ENCODE results near the gene CACNA1H. TPM values are rescaled to one million over a fixed set of nuclear protein-coding genes. Genes with fewer than 3 reads are reported as not detected.
"Not testable (repeated sequence)": the region's sequence is repeated elsewhere in the genome, so short reads cannot be mapped to it uniquely, and the experiment has no call there.

The CACNA1H gene
- total RNA-seq, 1 donor from 2014 or later, result 73.2 TPM

GRCh38 chr16:1245452-1246020 lies 92.6 kb downstream of the CACNA1H start:
- Mint-ChIP-seq H3K4me3 (ENCODE audit: unreplicated experiment) (no peak overlapping the region), H3K9me3 (ENCODE audit: low read depth) (no peaks in the 10 kb centered on the region), H3K4me1 (ENCODE audit: low read depth) (no peaks in the 10 kb centered on the region), H3K27ac (ENCODE audit: unreplicated experiment) (no peak overlapping the region), H3K27me3 (ENCODE audit: low read depth) (peaks cover 18% of the 10 kb centered on the region), H3K36me3 (ENCODE audit: low read depth) (no peaks in the 10 kb centered on the region)
- no peak for DNase-seq (ENCODE audit: low spot score)
- no peak for TF ChIP-seq CTCF (IDR thresholded peaks at IDR 0.05)

GRCh38 chr16:1247903-1248537 lies 95.1 kb downstream of the CACNA1H start:
- H3K27me3 Mint-ChIP-seq (ENCODE audit: low read depth), result peaks cover 20% of the 10 kb centered on the region
- not testable (repeated sequence) for H3K4me3 Mint-ChIP-seq (ENCODE audit: unreplicated experiment); H3K9me3 Mint-ChIP-seq (ENCODE audit: low read depth); H3K27ac Mint-ChIP-seq (ENCODE audit: unreplicated experiment); H3K36me3 Mint-ChIP-seq (ENCODE audit: low read depth); DNase-seq (ENCODE audit: low spot score); H3K4me1 Mint-ChIP-seq (ENCODE audit: low read depth)

- not testable (repeated sequence) for H3K4me3 Mint-ChIP-seq (ENCODE audit: unreplicated experiment); H3K9me3 Mint-ChIP-seq (ENCODE audit: low read depth); DNase-seq (ENCODE audit: low spot score); H3K36me3 Mint-ChIP-seq (ENCODE audit: low read depth); H3K4me1 Mint-ChIP-seq (ENCODE audit: low read depth); H3K27ac Mint-ChIP-seq (ENCODE audit: unreplicated experiment)
- peaks cover 20% of the 10 kb centered on the region for H3K27me3 Mint-ChIP-seq (ENCODE audit: low read depth)
Measured at GRCh38 chr16:1249031-1249755, 96.3 kb downstream of the CACNA1H start.

GRCh38 chr16:1253701-1254364 lies 100.9 kb downstream of the CACNA1H start:
- H3K36me3 Mint-ChIP-seq (ENCODE audit: low read depth); DNase-seq (ENCODE audit: low spot score); H3K27ac Mint-ChIP-seq (ENCODE audit: unreplicated experiment); H3K4me1 Mint-ChIP-seq (ENCODE audit: low read depth); H3K9me3 Mint-ChIP-seq (ENCODE audit: low read depth); H3K4me3 Mint-ChIP-seq (ENCODE audit: unreplicated experiment); H3K27me3 Mint-ChIP-seq (ENCODE audit: low read depth): not testable (repeated sequence)

- not testable (repeated sequence) for H3K4me3 Mint-ChIP-seq (ENCODE audit: unreplicated experiment); H3K9me3 Mint-ChIP-seq (ENCODE audit: low read depth); DNase-seq (ENCODE audit: low spot score); H3K4me1 Mint-ChIP-seq (ENCODE audit: low read depth); H3K27me3 Mint-ChIP-seq (ENCODE audit: low read depth); H3K27ac Mint-ChIP-seq (ENCODE audit: unreplicated experiment); H3K36me3 Mint-ChIP-seq (ENCODE audit: low read depth)
Measured at GRCh38 chr16:1254821-1255220, 101.9 kb downstream of the CACNA1H start.

- not testable (repeated sequence) for H3K4me1 Mint-ChIP-seq (ENCODE audit: low read depth); H3K27ac Mint-ChIP-seq (ENCODE audit: unreplicated experiment); DNase-seq (ENCODE audit: low spot score); H3K9me3 Mint-ChIP-seq (ENCODE audit: low read depth); H3K27me3 Mint-ChIP-seq (ENCODE audit: low read depth); H3K36me3 Mint-ChIP-seq (ENCODE audit: low read depth); H3K4me3 Mint-ChIP-seq (ENCODE audit: unreplicated experiment)
Measured at GRCh38 chr16:1255276-1256122, 102.6 kb downstream of the CACNA1H start, which contains the start of gene TPSD1. Gene TPSD1 (plus strand): TSS chr16:1256069. CDS start chr16:1256281, 212 bp downstream.

GRCh38 chr16:1256296-1256873 lies 103.5 kb downstream of the CACNA1H start:
- H3K9me3 Mint-ChIP-seq (ENCODE audit: low read depth); H3K27ac Mint-ChIP-seq (ENCODE audit: unreplicated experiment); H3K36me3 Mint-ChIP-seq (ENCODE audit: low read depth); H3K4me1 Mint-ChIP-seq (ENCODE audit: low read depth); H3K4me3 Mint-ChIP-seq (ENCODE audit: unreplicated experiment); DNase-seq (ENCODE audit: low spot score): not testable (repeated sequence)
- peaks cover 11% of the 10 kb centered on the region for H3K27me3 Mint-ChIP-seq (ENCODE audit: low read depth)

All from chondrocyte (in vitro differentiated cells).